Activated CD8-positive, alpha-beta memory T cell treated with anti-CD3 and anti-CD28 coated beads, Interleukin-2, amount 50 U/mL, for 48 hours (primary cell): Measurements from ENCODE around the gene HCN2.
A peak's percentile ranks its signal among the peaks of the same experiment; 100 is the strongest.
"Not testable (repeated sequence)": the region's sequence is repeated elsewhere in the genome, so short reads cannot be mapped to it uniquely, and the experiment has no call there.

Experiments used
- DNase-seq: peaks from one replicate; pipeline ENCODE4 v3.0.0-alpha.2; 2020

The HCN2 gene

DNA sequence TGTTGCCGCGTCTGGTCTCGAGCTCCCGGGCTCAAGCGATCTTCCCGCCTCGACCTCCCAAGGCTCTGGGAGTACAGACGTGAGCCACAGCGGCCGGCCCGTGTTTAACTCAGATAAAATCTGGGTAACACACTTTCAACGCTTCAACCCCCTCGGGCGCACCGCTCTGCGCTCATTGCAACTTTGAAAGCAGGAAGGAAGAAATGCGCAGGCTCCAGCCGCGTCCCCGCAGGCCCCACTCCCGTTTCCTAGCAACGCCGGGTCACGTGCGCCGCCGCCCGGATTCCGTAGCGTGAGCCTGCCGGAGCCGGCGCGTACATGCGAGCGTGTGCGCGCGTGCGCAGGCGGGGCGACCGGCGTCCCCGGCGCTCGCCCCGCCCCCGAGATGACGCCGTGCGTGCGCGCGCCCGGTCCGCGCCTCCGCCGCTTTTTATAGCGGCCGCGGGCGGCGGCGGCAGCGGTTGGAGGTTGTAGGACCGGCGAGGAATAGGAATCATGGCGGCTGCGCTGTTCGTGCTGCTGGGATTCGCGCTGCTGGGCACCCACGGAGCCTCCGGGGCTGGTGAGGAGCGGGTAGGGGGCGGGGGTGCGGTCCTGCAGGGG lies 17.4 kb upstream of the HCN2 start, which contains the start of gene BSG:
Gene BSG, plus strand, starts transcription at position 457 of the 603 bp plus-strand sequence. Its CDS starts 39 bp downstream, at position 496.
- DNase-seq = peak; percentile 99

GRCh38 chr19:572743-573518 lies 16.8 kb upstream of the HCN2 start:
- no peak for DNase-seq

GRCh38 chr19:573519-573825 lies 16.2 kb upstream of the HCN2 start:
- DNase-seq = no peak

GRCh38 chr19:574658-575526 lies 14.8 kb upstream of the HCN2 start:
- no peak for DNase-seq

GRCh38 chr19:575527-576506 lies 13.9 kb upstream of the HCN2 start:
- no peak for DNase-seq

GRCh38 chr19:576768-577438 lies 12.8 kb upstream of the HCN2 start:
- DNase-seq = no peak

- DNase-seq = no peak
Measured at GRCh38 chr19:577439-578392, 12.0 kb upstream of the HCN2 start.

GRCh38 chr19:579111-579841 lies 10.4 kb upstream of the HCN2 start:
- no peak for DNase-seq

GRCh38 chr19:579842-580155 lies 9.9 kb upstream of the HCN2 start:
- DNase-seq = no peak

DNA sequence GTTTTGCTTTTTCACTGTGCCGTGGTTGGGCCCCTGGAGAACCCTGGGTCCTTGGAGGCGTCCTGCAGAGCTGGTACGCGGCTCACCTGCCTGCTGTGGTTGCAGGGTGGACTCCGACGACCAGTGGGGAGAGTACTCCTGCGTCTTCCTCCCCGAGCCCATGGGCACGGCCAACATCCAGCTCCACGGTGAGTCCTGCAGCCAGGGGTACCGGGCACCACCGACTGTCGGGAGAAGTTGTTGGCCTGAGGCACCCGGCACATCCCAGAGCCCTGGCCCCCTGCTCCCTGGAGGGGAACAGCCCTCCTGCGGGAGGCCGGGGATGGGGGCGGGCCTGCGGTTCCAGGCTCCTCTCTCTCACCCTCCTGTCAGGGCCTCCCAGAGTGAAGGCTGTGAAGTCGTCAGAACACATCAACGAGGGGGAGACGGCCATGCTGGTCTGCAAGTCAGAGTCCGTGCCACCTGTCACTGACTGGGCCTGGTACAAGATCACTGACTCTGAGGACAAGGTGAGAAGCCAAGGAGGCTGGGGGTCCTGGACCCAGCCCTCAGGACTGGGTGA lies 9.3 kb upstream of the HCN2 start:
- no peak for DNase-seq

DNA sequence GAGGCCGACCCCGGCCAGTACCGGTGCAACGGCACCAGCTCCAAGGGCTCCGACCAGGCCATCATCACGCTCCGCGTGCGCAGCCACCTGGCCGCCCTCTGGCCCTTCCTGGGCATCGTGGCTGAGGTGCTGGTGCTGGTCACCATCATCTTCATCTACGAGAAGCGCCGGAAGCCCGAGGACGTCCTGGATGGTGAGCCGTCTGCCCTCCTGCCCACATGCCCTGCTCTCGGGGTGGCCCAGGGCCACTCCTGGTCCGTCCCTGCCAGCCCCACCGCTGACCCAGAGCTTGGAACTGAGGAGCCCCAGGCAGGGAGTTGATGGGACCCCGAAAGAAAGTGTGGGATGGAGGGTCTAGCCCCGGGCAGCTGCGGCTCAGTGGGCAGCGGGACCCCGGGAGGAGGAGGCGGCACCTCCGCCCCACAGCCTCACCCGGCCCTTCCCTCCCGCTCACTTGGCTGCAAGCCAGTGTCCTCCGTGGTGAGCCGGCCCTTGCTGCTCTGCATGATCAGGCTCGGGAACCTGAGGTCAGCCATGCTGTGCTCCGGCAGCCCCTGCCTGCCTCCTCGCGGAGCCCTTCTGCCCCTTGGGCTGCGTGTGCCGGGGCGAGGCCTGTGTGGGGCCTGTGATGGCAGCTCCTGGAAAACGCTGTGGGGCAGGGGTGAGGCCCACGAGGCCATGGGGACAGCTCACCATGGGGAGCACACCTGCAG lies 8.1 kb upstream of the HCN2 start:
- DNase-seq = no peak

- no peak for DNase-seq
Measured at GRCh38 chr19:582497-583197, 7.0 kb upstream of the HCN2 start.

- DNase-seq = no peak
Measured at GRCh38 chr19:583198-583967, 6.3 kb upstream of the HCN2 start.

DNA sequence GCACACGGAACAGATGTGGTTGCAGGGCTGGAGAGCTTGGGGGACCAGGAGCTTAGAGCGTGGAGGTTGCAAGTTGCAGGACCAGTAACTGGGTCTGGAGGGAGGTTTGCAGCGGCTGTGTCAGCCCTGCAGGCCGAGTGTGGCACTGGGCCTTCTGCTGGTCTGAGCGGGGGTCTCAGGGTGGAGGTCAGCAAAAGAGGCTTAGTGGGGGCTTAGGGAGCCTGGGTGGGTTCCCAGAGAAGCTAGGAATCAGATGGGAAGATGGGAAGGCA lies 5.8 kb upstream of the HCN2 start:
- no peak for DNase-seq

DNA sequence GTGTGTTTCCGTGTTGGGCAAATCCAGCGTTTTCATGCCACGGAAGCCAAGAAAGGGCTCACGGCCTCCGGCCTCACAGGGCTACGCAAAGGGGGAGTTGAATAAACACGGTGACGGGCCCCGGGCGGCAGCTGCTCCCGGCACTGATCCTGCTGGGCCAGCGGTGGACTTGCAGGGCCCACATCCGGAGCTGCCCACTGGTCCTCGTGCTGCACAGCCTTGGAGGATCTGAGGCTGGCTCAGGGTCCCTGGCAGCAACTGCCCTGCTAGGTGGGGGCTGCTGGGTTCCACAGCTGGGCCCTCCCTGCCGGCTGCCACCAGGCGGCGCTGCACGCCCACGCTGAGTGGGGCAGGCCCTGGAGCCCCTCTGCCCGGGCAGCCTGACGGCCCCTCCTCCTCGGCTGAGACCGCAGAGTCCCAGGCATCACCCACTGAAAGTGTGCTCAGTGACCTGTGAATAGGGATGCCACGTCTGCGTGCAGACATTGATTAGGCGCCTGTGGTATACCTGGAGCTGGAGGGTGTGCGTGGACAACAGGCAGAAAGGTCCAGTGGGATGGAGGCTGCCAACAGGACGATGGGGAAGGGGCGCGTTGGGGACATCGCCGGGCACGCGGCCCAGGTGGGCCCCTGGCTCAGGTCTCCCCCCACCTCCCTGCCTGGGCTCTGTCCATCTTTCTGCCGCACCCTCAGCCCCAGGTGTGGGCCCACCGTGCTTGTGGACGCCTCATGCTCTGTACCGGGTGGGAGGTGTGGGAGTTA lies 5.3 kb upstream of the HCN2 start:
- DNase-seq = peak; percentile 89

GRCh38 chr19:585146-585545 lies 4.5 kb upstream of the HCN2 start:
- not testable (repeated sequence) for DNase-seq

- no peak for DNase-seq
Measured at GRCh38 chr19:585551-586110, 4.0 kb upstream of the HCN2 start.
